Activated CD4-positive, alpha-beta T cell treated with anti-CD3 and anti-CD28 coated beads for 1 hour (primary cell): ENCODE measurements around the gene HRH2.

ENCODE experiments used
- DNase-seq: peaks from one replicate; pipeline ENCODE4 v3.0.0-alpha.2; 2020

HRH2 gene

GRCh38 chr5:175678074-175678473 is 20.2 kb downstream of the HRH2 start:
- DNase-seq = no peak

- no peak for DNase-seq
Observed at GRCh38 chr5:175679411-175679810, 21.5 kb downstream of the HRH2 start.

- no peak for DNase-seq
Observed at GRCh38 chr5:175680020-175680419, 22.1 kb downstream of the HRH2 start.

GRCh38 chr5:175680463-175680862 is 22.6 kb downstream of the HRH2 start:
- DNase-seq = no peak

GRCh38 chr5:175681045-175681967 is 23.4 kb downstream of the HRH2 start:
- no peak for DNase-seq

- no peak for DNase-seq
Observed at GRCh38 chr5:175681968-175682340, 24.1 kb downstream of the HRH2 start.

GRCh38 chr5:175682664-175683063 is 24.8 kb downstream of the HRH2 start:
- DNase-seq = no peak

GRCh38 chr5:175683231-175683630 is 25.4 kb downstream of the HRH2 start:
- DNase-seq = no peak

GRCh38 chr5:175683921-175684320 is 26.1 kb downstream of the HRH2 start:
- DNase-seq = no peak

- no peak for DNase-seq
Observed at GRCh38 chr5:175684931-175685330, 27.1 kb downstream of the HRH2 start.

GRCh38 chr5:175685701-175686350 is 28.0 kb downstream of the HRH2 start:
- no peak for DNase-seq

- no peak for DNase-seq
Observed at GRCh38 chr5:175686396-175686795, 28.5 kb downstream of the HRH2 start.

- DNase-seq = no peak
Observed at GRCh38 chr5:175686826-175687225, 29.0 kb downstream of the HRH2 start.

- no peak for DNase-seq
Observed at GRCh38 chr5:175687231-175687701, 29.4 kb downstream of the HRH2 start.

- no peak for DNase-seq
Observed at GRCh38 chr5:175688352-175689146, 30.7 kb downstream of the HRH2 start.

- no peak for DNase-seq
Observed at GRCh38 chr5:175689147-175689991, 31.5 kb downstream of the HRH2 start.

- DNase-seq = no peak
Observed at GRCh38 chr5:175690025-175690424, 32.2 kb downstream of the HRH2 start.

GRCh38 chr5:175690586-175690985 is 32.7 kb downstream of the HRH2 start:
- DNase-seq = no peak

- DNase-seq = no peak
Observed at GRCh38 chr5:175691761-175692160, 33.9 kb downstream of the HRH2 start.

GRCh38 chr5:175692235-175692995 is 34.5 kb downstream of the HRH2 start:
- no peak for DNase-seq

GRCh38 chr5:175692996-175693710 is 35.3 kb downstream of the HRH2 start:
- no peak for DNase-seq
